HG03575 (cell line): ENCODE measurements around the gene SUSD3.

Experiments used
- ATAC-seq: cut with Tn5 transposase; IDR thresholded peaks from one replicate; pipeline ENCODE4 v1.9.1; 2021; ENCODE audit not compliant: unreplicated experiment, insufficient number of reproducible peaks, low FRiP score; ENCODE audit errors: extremely low read depth

The SUSD3 gene

DNA sequence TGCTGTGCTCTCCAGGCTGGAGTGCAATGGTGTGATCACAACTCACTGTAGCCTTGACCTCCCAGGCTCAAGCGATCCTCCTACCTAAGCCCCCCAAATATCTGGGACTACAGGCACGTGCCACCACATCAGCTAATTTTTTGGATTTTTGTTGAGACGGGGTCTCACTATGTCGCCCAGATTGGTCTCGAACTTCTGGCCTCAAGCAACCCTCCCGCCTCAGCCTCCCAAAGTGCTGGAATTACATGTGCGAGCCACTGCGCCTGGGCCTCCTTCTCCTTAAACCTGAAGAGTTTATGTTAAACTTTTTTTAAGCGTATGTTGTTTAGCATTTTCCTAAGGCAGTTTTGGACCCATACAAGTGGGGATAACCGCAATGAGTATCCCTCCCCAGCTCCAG, 30.8 kb upstream of the SUSD3 start:
- ATAC-seq, result no peak

DNA sequence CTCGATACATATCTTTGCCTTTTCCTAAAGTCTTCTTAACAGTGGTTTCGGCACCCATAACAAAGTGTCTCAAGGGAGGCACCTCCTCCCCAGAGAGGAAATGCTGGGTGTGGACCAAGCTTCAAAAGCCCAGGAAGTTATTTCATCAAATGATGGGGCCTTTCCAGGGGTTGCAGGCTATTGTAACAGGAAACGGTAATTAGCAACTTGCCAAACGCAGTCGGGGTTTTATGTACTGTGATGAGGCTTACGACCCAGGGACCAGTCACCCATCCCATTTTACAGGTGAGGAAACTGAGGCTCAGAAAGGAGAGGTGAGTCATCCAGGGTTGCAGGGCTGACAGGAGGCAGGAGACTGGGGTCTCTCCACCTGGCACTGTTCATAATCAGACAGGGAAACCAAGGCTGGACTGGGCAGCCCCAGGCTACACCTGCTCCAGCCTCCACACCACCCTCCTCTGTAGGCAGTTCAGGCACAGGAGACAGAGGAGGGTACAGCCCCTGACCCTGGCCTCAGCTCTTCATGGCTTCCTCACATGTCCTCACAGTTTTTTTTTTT, 30.0 kb upstream of the SUSD3 start:
- ATAC-seq, result no peak

DNA sequence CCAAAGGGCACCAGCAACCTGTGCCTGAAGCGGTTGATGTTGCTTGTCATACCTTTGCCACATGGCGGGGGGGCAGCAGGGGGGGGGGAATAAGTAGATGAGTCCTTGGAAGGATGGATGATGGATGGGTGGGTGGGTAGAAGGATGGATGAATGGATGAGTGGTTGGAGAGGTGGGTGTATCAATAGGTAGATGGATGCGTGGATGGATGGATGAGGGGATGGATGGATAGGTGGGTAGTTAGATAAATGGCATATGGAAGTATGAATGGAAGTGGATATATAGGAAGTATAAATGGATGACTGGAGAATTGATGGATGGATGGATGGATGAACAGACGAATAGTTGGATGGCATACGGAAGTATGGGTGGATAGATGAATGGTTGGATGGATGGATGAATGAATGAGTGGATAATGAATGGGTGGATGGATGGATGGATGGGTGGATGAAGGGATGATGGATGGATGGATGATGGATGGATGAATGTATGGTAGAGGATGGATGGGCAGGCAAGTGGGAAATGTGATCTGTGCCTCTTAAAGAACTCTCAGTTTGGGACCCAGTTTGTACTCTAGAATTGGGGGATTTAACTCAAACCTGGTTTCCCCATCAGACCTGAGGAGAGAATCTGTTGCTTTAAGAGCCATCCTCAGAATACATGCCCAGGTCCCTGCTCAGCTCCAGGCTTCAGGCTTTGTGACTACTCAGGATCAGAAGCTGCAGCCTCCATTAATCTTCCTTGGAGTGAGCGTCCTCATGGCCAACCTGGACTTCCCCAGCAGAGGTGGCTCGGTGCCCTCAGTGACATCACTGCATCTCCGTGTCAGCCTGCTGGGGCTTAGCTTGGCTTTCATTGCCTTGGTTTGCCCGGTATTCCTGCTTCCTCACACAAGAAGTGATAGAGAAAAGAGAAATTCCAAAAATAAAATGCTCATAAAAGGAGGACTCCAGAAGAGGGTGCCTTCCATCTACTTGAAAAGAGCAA, 27.6 kb upstream of the SUSD3 start:
- ATAC-seq, result no peak

DNA sequence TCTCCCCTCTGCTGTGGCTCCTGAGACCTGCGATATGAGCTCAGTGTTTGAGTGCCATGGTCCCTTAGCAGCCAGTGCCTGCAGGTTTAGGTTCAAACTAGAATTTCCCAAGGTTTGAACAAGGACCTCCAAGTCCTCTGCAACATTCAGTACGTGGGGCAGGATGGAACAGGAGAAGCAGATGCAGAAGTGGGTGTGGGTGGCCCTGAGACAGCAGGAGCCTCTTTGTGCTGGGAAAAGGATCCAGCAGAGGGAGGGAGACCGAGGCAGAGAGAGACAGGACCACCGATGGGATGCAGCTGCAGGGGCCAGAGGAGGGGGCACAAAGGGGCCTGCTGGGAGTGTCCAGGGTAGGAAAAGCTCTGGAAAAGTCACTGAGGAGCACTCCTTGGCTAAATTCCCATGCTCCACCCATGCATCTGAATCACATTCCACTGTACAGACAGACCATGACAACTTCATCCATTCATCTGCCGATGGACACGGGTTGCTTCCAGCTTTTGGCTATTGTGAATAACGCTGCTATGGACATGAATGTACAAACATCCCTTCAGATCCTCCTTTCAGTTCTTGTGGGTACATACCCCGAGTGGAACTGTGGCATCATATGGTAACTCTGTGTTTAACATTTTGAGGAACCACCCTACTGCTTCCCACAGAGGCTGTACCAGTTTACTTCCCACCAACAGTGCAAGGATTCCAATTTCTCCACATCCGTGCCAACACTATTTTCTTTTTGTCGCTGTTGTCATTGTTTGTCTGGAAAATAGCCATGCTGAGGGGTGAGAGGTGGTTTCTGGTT, 26.7 kb upstream of the SUSD3 start:
- no peak for ATAC-seq

DNA sequence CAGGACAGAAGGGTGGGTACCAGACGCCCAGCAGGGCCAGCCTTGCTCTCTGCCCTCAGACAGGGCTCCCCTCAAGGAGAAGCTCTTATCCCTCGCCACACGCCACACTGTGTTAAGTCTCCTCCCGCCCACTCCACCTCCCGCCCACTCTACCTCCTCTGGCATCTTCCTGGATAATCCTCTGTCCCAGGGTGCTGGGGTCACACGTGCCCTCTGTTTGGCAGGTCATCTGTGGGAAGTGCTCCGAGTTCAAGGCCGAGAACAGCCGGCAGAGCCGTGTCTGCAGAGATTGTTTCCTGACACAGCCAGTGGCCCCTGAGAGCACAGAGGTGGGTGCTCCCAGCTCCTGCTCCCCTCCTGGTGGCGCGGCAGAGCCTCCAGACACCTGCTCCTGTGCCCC, 26.0 kb upstream of the SUSD3 start:
- no peak for ATAC-seq

DNA sequence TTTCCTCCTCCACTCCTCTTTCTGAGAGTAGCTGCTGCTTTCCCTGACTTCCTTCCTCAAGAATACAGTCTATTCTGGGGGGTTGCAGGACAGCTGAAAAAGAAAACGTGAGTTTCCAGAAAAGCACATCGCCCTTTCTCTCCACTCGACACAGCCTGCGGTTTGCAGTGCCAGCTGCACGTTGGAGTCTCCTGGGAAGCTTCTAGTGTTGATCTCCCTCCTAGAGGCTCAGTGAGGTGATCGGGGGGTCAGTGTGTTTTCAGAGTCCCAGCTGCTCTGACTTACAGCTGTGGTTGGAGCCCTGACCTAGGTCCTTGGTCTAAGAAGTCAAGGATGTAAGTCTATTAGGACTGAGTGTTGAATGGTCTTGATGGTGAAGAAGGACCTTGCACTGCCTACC, 25.0 kb upstream of the SUSD3 start:
- ATAC-seq, result no peak

DNA sequence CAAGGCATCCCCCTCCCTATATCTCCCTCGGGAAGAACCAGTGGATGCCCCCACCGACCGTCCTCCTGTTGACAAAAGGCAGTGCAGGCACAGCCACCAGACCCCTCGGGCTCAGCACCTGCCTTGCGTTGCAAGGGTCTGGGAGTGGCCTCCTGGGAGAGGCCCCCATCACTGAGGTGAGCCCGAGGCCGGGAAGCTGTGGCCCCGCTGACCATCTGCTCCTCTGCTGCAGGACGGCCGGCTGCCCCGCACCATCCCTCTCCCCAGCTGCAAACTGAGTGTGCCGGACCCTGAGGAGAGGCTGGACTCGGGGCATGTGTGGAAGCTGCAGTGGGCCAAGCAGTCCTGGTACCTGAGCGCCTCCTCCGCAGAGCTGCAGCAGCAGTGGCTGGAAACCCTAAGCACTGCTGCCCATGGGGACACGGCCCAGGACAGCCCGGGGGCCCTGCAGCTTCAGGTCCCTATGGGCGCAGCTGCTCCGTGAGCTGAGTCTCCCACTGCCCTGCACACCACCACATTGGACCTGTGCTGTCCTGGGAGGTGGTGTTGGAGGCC, 23.3 kb upstream of the SUSD3 start:
- ATAC-seq, result no peak

DNA sequence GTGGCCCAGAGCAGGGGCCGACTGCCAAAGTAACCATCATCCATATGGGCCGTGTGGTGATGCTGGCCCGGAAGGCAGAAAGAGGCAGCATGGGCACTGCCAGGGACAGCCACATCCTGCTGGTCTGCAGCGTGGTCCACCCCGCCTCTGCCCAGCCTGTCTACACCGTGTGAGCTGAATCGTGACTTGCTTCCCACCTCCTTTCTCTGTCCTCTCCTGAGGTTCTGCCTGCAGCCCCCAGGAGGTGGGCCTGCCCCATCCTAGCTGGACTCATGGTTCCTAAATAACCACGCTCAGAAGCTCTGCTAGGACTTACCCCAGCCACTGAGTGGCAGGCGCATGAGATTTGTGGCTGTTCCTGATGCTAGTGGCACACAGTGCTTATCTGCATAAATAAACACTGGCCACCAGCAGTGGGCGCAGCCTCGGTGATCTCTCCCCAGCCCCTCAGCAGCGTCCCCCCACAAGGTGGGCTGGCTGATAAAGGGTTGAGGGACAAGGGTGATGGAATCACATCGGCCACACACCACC, 22.6 kb upstream of the SUSD3 start:
- ATAC-seq, result no peak

DNA sequence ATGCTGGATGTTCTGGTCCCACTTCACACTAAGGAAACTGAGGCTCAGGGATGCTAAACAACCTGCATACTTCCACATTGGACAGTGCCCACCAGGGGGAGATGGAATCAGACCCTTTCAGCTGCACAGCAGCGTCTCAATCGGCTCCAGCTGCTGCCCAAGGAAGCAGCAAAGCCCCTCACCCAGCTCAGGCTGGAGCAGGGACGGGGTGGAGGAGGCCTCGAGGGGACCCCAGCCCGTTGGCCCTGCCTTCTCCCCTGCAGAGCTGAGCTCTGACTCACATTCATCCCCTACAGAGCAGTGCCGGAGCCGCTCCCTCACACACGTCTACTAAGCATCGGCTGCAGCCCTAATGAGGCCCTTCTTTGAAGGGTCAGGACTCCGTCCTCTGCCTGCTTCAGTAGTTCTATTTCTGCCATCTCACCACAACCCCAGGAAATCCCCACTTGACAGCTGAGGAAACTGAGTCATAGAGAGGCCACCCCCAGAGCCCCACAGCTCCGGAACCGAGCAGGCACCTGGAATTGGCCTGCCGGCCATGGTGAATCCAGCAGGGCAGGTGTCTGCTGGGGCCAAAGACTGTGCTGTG, 21.5 kb upstream of the SUSD3 start:
- ATAC-seq, result no peak

DNA sequence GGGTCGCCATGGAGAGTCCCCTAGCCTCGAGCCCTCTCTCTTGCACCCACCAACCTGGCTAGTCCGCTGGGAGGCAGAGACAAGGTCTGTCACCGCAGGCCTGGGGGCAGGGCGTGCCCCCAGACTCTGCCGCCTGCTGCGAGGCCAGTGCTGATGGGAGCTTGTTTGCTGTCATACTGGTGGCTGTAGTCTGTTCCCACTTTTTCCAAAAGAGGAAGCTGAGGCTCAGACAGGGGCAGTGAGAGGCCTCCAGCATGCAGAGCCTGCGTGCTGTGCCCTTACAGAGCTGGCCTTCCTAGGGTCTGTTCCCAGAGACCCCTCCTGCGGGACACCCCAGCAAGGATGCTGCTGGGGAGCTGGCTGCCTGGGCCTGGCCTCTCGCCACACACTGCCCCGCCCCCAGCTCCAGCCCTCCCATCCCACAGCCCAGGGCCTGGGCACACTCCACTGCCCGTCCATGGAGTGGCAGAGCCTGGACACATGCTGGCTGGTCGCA, 21.0 kb upstream of the SUSD3 start:
- no peak for ATAC-seq

DNA sequence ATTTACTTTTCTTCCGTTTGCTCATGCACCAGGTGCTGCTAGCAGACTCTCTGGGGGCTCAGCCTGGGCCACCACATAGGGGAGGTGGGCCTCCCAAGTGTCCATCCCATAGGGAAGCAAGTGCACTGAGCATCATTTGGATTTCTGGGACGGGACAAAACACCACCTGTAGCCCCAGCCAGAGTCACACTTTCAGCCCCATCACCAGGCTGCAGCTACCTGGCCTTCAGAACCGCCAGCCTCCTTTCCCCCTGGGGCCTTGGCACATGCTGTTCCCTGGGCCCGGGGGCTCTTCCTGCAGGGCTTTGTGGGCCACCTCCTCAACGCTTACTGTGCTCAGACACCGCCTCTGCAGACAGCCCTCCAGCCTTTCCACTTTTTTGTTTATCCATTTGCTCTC, 19.6 kb upstream of the SUSD3 start:
- no peak for ATAC-seq

DNA sequence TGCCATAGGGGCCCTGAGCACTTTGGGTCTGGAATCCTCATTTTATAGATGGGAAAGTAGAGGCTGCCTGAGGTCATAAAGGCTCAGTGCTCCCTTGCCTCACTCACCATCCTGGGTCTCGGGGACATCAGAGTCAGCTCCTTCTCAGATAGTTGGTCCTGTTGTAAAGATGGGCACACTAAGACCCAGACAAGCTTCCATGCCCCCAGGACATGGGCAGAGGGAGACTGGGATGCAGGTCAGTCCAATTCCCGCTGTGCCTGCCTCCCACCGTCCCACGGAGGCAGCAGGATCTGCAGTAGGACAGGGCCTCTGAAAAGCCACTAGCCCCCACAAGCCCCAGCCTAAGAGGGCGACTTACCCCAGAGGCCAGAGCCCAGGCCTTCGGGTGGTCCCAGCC, 19.0 kb upstream of the SUSD3 start:
- no peak for ATAC-seq

DNA sequence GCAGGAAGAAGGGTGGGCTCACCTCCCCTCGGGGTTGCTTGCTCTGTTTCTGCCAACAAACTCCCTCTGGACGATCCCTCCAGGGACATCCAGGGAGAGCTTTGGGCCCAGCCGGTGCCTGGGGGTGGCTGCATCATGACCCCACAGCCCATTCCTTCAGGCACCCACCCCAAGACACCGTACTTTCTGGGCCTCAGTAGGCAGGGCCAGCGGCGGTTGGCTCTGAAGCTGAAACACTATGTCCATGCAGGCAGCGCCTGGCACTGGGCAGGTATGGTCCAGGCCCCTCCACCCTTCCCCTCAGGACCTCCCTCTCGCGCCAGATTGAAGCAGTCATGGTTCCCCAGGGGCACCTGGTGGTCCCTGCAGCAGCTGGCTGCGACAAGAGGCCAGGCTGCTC, 18.5 kb upstream of the SUSD3 start:
- no peak for ATAC-seq

DNA sequence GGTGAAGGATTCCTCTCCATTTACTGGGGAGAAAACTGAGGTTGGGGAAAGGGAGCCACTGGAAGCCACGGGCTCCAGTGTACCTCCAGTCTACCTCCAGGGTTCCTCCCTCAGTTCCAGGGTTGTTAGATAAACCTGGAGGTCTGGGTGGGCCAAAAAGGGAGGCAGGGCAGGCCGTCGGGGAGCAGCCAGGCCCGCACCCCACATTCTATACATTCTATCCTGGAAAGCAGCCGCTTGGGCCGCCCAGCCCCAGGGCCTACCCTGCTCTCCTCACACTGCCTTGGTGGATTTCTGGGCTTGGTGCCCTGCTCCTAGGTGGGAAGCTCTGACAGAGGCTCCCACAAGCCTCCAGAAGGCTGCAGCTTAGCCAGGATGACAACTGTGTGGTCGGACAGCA, 18.1 kb upstream of the SUSD3 start:
- ATAC-seq, result no peak

DNA sequence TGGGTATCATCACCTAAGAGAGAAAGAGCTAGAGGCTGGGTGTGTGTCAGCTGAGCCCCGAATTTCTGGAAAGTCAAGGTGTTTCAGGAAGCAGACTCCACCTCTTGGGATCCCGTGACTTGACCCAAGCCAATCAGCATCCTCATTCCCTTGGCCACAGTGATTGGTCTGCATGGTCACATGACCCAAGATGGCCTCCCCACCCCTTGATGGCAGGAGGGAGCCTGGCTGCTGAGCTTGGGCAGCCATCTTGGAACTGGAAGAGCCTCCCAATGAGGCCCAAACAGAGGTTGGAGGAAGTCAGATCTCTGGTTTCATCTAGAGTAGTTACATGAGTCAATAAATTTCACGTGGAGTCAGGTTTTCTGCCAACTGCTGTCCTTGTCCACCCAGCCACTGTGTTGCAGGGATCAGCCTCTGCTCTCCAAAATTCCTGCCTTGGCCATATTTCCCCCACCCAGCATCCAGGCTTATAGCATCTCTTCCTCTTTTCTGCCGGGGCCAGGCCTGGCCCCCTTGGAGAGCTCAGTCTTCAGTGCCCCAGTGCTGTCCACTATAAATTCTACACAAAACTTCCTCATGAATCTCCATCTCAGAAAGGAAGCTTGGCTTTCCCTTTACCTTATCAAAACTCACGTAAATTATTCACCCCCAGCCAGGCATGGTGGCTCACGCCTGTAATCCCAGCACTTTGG, 17.2 kb upstream of the SUSD3 start:
- no peak for ATAC-seq

DNA sequence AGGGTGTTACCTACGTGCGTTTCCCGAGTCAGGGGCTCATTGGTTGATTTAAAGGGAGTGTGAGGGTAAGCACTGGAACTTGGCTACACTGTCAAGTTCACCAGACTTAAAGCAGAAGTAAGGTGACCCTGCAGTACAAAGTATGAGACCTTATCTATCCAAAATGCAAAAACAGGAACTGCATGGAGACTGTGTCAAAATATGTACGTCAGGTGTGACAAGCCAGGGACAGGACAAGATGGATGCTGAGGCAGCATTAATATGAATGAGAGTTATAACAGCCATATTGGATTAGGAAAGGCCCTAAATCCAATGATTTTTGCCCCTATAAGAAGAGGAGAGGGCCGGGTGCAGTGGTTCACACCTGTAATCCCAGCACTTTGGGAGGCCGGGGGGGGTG, 15.4 kb upstream of the SUSD3 start:
- ATAC-seq, result no peak

DNA sequence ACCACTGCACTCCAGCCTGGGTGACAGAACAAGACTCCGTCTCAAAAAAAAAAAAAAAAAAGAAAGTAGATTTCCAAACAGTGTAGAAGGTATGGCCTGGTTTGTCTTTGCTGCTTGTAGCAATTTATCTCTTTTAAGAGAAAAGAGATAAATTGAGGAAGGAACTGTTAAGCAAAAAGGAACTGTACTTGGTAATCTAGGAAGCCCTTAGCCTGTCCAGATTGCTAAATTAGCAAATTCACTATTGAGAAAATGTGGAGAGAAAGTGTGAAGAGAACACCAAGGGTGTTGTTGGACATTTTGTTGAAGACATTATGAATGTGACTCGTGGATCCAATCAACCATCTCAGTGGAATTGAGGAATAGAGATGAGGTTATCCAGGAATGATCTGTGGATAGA, 13.0 kb upstream of the SUSD3 start:
- ATAC-seq, result no peak
